Measurements from ENCODE around the gene ACER3. TPM values are rescaled to one million over a fixed set of nuclear protein-coding genes. Genes with fewer than 3 reads are reported as not detected.
"Not testable (repeated sequence)": the region's sequence is repeated elsewhere in the genome, so short reads cannot be mapped to it uniquely, and the experiment has no call there.

ACER3 gene
- total RNA-seq, 1 donor = 18.6 TPM

DNA sequence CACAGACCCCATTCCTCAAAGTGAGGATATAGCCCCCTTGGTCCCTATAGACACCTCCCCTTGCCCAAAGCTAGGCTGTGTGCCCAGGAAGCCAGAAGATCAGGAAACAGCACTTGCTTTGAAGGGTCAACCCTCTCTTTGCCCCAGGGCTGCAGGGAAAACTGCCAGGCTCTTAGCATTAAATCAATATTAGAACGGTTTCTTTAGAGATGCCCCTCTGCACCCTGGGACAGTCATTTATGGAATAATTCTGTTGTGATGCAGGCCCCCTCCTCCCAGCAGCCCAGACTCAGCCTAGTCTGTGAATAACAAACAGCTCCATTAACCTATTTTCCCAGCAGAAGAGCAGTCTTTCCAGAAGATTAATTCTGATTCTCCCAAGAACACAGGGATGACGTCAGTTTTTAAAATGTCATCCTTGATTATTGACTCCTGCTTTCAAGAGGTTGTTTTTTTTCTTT is 194.4 kb downstream of the ACER3 start:
- DNase-seq (ENCODE audit: low read depth) = no peak
- no peak overlapping the region for H3K4me3 ChIP-seq (ENCODE audit: low read depth, low read length)
- TF ChIP-seq CTCF (IDR thresholded peaks at IDR 0.05; ENCODE audit: insufficient read depth, low read depth, low read length) = no peak

DNA sequence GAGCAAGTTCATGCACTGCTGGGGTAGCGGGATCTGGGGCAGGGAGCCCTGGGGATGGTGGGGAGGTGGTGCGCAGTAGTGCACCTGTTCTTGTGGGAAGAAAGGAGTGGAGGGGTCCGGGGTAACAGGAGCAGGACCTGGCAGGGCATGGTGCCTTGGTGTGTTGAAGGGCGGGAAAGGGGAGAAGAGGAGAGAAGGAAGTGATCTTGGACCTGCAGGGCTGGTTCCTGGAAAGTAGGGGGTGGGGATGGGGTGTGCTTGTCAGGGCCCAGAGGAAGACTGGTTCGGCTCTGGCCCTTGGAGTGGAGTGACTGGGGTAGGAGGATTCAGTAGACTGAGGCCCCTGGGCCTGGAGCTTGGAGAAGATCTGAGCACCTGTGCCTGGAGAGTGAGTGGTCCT is 195.2 kb downstream of the ACER3 start:
- no peak for DNase-seq (ENCODE audit: low read depth)
- H3K4me3 ChIP-seq (ENCODE audit: low read depth, low read length) = no peak overlapping the region
- TF ChIP-seq CTCF (IDR thresholded peaks at IDR 0.05; ENCODE audit: insufficient read depth, low read depth, low read length) = no peak

DNA sequence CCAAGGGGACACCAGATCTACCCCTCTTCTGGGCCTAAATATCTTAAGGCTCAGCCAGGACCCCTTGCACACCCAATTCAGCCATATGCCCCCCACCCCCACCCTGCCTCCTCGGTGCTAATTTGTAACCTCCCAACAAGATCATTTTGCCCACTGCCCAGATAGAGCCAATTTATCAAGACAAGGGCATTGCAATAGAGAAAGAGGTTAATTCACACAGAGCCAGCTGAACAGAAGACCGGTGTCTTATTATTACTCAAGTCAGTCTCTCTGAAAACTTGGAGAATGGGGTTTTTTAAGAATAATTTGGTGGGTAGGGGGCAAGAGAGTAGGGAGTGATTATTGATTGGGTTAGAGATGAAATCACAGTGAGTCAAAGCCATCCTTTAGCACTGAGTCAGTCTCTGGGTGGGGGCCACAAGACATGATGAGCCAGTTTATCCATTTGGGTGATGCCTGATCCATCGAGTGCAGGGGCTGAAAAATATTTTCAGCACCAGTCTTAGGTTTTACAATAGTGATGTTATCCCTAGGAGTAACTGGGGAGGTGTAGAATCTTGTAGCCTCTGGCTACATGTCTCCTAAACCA is 196.2 kb downstream of the ACER3 start:
- H3K4me3 ChIP-seq (ENCODE audit: low read depth, low read length) = no peak overlapping the region
- no peak for DNase-seq (ENCODE audit: low read depth)
- no peak for TF ChIP-seq CTCF (IDR thresholded peaks at IDR 0.05; ENCODE audit: insufficient read depth, low read depth, low read length)

DNA sequence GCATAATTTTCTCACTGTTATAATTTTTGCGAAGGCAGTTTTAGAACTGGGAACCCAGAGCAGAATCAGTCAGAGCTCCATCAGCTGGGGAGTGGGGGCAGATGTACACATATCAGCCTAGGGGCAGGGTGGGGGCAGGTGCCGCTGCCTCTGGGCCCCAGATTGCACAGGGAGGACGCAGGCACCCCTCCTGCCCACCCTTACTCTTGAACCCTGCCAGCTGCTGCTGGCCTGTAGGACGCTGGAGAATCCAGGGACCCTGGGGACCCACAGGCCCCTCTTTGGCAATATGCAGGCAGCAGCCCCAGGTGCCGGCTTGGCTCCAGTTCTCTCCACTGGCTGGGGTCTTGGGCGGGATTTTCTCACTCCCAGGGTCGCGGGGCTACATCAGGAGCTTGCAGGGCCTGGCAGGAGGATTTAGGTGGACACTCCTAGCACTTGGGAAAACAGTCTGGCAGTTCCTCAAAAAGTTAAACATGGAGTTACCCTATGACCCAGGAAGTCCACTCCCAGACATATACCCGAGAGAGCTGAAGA is 197.3 kb downstream of the ACER3 start:
- DNase-seq (ENCODE audit: low read depth) = no peak
- H3K4me3 ChIP-seq (ENCODE audit: low read depth, low read length) = no peak overlapping the region
- no peak for TF ChIP-seq CTCF (IDR thresholded peaks at IDR 0.05; ENCODE audit: insufficient read depth, low read depth, low read length)

DNA sequence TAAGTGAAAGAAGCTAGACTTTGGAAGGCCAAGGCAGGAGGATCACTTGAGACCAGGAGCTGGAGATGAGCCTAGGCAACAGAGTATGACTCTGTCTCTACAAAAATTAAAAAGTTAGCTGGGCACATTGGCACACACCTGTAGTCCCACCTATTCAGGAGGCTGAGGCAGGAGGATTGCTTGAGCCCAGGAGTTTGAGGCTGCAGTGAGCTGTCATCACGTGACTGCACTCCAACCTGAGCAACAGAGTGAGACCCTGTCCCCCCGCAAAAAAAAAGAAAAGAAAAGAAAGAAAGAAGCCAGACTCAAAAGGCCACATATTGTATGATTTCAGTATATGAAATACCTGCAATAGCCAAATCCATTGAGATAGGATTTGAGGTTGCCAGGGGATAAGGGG is 198.2 kb downstream of the ACER3 start:
- no peak overlapping the region for H3K4me3 ChIP-seq (ENCODE audit: low read depth, low read length)

DNA sequence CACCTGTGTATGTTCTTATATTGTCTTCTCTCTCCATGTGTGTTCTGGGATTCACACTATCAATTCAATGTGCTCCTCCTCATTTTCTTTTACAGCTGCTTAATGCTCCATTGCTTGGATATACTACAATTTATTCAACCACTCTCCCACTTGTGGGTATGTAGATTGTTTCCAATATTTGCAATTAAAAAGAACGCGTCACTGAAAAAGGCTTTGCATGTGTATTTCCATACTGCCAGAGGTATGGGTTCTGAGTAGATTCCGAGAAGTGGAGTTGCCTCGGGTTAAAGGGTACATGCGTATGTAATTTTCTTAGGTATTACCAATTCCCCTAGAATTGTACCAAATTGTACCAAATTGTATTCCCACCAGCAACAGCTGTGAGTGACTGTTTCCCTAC is 199.1 kb downstream of the ACER3 start:
- no peak for TF ChIP-seq CTCF (IDR thresholded peaks at IDR 0.05; ENCODE audit: insufficient read depth, low read depth, low read length)
- no peak for DNase-seq (ENCODE audit: low read depth)
- no peak overlapping the region for H3K4me3 ChIP-seq (ENCODE audit: low read depth, low read length)

More for the DNA sequence above, 198.2 kb downstream of the ACER3 start:
- no peak for DNase-seq (ENCODE audit: low read depth)
- no peak for TF ChIP-seq CTCF (IDR thresholded peaks at IDR 0.05; ENCODE audit: insufficient read depth, low read depth, low read length)

DNA sequence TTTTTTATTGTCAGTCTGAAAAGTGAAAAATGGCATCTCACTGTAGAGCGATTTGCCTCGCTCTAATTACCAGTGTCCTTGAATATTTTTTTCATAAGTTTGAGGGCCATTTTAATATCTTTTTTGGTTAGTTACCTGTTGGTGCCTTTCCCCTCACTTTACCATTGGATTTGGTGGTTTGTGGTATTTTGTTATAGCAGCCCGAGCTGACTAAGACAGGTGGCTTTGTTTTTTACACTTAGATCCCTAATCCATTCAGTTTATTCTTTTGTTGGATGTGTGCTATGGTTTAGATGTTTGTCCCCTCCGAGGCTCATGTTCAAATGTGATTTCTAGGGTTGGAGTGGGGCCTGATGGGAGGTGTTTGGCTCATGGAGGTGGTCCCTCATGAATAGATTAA is 199.5 kb downstream of the ACER3 start:
- no peak for DNase-seq (ENCODE audit: low read depth)
- no peak overlapping the region for H3K4me3 ChIP-seq (ENCODE audit: low read depth, low read length)
- no peak for TF ChIP-seq CTCF (IDR thresholded peaks at IDR 0.05; ENCODE audit: insufficient read depth, low read depth, low read length)

DNA sequence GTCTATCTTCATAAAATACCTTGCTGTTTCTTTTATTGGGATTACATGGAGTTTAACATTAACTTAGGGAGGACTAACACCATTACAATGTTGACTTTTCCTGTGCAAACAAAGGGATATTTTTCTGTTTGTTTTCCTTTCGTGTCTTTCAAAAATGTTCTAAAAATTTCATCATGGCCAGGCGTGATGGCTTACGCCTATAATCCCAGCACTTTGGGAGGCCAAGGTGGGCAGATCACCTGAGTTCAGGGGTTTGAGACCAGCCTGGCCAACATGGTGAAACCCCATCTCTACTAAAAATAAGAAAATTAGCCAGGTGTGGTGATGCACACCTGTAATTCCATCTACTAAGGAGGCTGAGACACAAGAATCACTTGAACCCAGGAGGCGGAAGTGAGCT is 200.5 kb downstream of the ACER3 start:
- H3K4me3 ChIP-seq (ENCODE audit: low read depth, low read length); DNase-seq (ENCODE audit: low read depth): not testable (repeated sequence)
